Activated naive CD4-positive, alpha-beta T cell treated with anti-CD3 and anti-CD28 coated beads, Interleukin-2, amount 10 ng/mL, durations not matched to agents 7 days and 5 days (primary cell): ENCODE measurements around the gene PDE2A.

Source experiments
- CTCF ChIA-PET: fragments of 350-600 bp; sonication (Branson Sonifier 250); formaldehyde crosslinking; loops from one replicate; lab custom pipeline; 2021; ENCODE audit warnings: antibody characterized with exemption; lab: Charles Lee
- DNase-seq: peaks from one replicate; pipeline ENCODE4 v3.0.0-alpha.2; 2020
- H3K27ac Mint-ChIP-seq: one replicate; pipeline ENCODE4 v1.8.0; 2021; ENCODE audit warnings: mild to moderate bottlenecking, moderate library complexity, mixed read lengths
- H3K27me3 Mint-ChIP-seq: one replicate; pipeline ENCODE4 v1.8.0; 2021; ENCODE audit warnings: mild to moderate bottlenecking, mixed read lengths
- H3K36me3 Mint-ChIP-seq: one replicate; pipeline ENCODE4 v1.8.0; 2021; ENCODE audit warnings: mixed read lengths
- H3K4me1 Mint-ChIP-seq: one replicate; pipeline ENCODE4 v1.8.0; 2021; ENCODE audit warnings: mixed read lengths
- H3K4me3 Mint-ChIP-seq: one replicate; pipeline ENCODE4 v1.8.0; 2021; ENCODE audit warnings: mild to moderate bottlenecking, moderate library complexity, mixed read lengths
- H3K9me3 Mint-ChIP-seq: one replicate; pipeline ENCODE4 v1.8.0; 2021; ENCODE audit warnings: mixed read lengths

The PDE2A gene

DNA sequence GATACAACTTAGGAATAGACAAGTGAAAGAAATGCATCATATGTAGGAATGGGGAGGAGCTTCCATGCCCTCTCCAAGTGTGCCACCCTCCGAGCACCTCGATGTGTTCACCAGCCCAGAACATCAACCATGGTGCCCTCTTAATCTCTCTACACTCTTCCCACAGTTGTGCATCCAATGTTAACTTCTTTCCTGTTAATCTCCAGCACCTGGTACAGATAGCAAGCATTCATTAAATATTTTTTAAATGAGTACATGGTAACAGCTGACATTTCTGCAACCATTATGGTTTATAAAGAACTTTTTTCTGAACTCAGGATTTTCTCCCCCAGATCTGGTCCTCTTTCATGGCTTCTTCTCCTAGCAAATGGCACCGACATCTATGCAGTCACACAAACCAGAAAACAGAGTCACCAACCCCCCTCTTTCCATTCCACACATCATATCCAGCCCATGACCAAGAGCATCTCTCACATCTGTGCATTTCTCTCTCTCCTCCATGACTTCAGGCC, 121.8 kb downstream of the PDE2A start:
- CTCF ChIA-PET: interaction anchor here (1.2 to 5.0 kb wide), 3 partner anchors 71 to 121 kb away, joined by 3 to 44 read pairs (median 10); no protein-coding TSS in a partner anchor
- Mint-ChIP-seq H3K4me3 (no peak overlapping the region), H3K4me1 (peaks cover 9% of the 10 kb centered on the region), H3K9me3 (no peaks in the 10 kb centered on the region), H3K27me3 (peaks cover 33% of the 10 kb centered on the region), H3K36me3 (no peaks in the 10 kb centered on the region), H3K27ac (no peak overlapping the region)
- DNase-seq: no peak

DNA sequence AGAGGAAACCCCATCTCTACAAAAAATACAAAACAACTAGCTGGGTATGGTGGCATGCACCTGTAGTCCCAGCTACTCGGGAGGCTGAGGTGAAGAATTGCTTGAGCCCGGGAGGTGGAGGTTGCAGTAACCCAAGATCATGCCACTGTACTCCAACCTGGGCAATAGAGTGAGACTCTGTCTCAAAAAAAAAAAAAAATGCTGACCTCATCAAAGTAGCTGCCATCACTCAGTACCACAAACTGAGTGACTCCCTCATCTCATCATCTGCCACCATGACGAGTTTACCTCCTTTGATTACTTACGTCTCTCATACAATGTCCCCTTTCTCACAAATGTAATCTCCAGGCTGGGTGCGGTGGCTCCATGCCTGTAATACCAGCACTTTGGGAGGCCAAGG, 122.7 kb downstream of the PDE2A start:
- Mint-ChIP-seq H3K27ac (no peak overlapping the region), H3K9me3 (no peaks in the 10 kb centered on the region), H3K27me3 (peaks cover 39% of the 10 kb centered on the region), H3K36me3 (no peaks in the 10 kb centered on the region), H3K4me1 (peaks cover 9% of the 10 kb centered on the region), H3K4me3 (no peak overlapping the region)
- CTCF ChIA-PET: interaction anchor here (5.0 kb wide), 1 partner anchor 80 kb away, joined by 44 read pairs; no protein-coding TSS in a partner anchor
- DNase-seq: no peak

DNA sequence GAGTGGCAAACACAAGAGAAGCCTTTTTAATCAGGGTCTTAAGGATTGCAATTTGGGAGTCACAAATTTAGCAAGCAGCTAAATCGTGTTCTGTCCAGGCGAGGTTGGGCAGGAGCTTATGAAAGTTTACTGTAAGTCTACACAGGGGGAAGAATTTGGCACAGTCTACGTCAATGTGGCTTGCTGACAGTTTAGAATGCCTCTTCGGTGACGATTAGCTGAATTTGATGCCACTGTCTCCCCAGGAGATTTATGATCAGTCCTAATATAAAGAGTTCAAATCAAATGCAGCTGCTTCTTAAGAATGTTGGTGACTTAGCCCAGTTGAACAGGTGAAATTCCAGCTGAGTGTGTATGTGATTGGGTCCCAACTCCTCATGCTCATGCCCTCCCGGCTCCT, 125.8 kb downstream of the PDE2A start:
- Mint-ChIP-seq H3K9me3 (no peaks in the 10 kb centered on the region), H3K4me1 (peaks cover under 1% of the 10 kb centered on the region), H3K4me3 (no peak overlapping the region), H3K36me3 (no peaks in the 10 kb centered on the region), H3K27me3 (peaks cover 37% of the 10 kb centered on the region), H3K27ac (no peak overlapping the region)
- CTCF ChIA-PET: interaction anchor here (1.0 to 1.7 kb wide), 2 partner anchors 28 to 77 kb away, joined by 3 to 5 read pairs; no protein-coding TSS in a partner anchor
- DNase-seq: no peak

DNA sequence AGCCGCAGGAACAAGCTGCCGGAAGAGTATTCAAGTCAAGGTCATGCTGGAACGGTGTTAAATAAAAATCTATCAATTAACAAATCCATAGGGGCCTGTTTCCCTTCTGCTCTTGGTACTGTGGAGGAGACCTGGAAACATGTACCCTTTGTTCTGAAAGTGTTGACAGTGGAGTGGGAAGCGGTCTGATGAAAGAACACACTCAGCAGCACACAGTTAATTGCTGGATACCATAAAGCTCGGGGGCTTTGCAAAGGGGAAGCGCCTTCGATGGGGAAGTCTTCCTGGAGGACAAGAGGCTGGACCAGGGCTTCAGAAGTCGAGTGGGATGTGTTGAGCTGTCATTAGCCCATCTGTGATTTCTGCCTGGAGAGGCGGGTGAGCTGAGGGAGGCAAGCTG, 127.4 kb downstream of the PDE2A start:
- Mint-ChIP-seq H3K4me1 (no peaks in the 10 kb centered on the region), H3K9me3 (no peaks in the 10 kb centered on the region), H3K4me3 (no peak overlapping the region), H3K27ac (no peak overlapping the region), H3K36me3 (no peaks in the 10 kb centered on the region), H3K27me3 (peaks cover 37% of the 10 kb centered on the region)
- CTCF ChIA-PET: interaction anchor here (1.3 to 1.4 kb wide), 2 partner anchors 43 to 69 kb away, joined by 3 read pairs; no protein-coding TSS in a partner anchor
- no peak for DNase-seq

DNA sequence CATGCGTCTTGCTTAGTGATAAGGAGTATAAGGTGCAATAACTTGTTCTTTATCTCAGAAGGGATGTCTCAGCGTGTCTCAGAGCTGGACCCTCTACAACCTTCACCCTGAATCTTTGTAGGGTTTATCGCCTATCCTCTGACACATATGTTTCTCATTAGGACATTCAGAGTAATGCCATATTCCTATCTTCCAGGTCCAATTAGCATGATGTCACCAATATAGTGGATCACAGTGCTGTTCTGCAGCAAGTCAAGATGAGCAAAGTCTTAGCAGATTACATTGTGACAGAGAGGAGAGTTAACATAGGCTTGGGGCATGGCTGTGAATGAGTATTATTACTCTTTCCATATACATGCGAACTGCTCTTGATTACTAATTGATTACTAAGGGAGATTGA, 129.6 kb downstream of the PDE2A start:
- H3K36me3 Mint-ChIP-seq: no peaks in the 10 kb centered on the region
- DNase-seq: no peak
- peaks cover 51% of the 10 kb centered on the region for H3K27me3 Mint-ChIP-seq
- CTCF ChIA-PET: interaction anchor here (1.2 kb wide), 1 partner anchor 27 kb away, joined by 3 read pairs; no protein-coding TSS in a partner anchor
- no peaks in the 10 kb centered on the region for H3K4me1 Mint-ChIP-seq
- H3K4me3 Mint-ChIP-seq: no peak overlapping the region
- H3K9me3 Mint-ChIP-seq: no peaks in the 10 kb centered on the region
- no peak overlapping the region for H3K27ac Mint-ChIP-seq

DNA sequence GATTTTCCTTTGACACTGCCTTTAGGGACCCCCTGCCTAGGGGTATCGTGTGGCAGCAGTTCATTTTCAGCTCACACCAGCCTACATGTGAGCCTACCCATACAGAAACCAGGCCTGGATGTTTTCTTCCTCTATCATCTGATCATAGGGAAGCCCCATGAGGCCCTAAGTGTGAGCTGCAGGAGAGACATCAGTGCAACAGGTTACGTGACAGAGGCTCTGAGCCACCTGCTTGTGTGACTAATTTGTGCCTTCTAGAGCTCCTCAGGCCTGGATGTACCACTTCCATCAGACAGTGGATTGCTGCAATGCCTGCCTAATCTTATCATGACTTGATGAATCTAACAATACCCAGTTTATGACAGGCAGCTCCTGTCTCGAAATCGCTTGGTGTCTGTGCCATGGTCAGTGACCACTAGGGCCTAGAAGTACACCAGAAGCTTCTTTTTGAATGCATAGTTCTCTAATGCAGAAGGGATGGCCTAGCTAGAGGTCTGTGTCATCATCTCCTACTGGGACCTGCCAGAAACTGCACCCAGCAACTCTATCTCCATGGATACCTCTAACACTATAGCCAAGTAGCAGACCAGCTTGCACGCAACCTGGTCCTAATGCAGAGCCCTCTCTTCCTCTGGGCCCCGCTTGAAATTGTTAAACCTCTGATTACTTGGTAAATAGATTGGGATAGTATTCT, 130.2 kb downstream of the PDE2A start:
- H3K27ac Mint-ChIP-seq: no peak overlapping the region
- no peaks in the 10 kb centered on the region for H3K36me3 Mint-ChIP-seq
- H3K27me3 Mint-ChIP-seq: peaks cover 46% of the 10 kb centered on the region
- no peak overlapping the region for H3K4me3 Mint-ChIP-seq
- H3K4me1 Mint-ChIP-seq: no peaks in the 10 kb centered on the region
- no peak for DNase-seq
- H3K9me3 Mint-ChIP-seq: no peaks in the 10 kb centered on the region
- CTCF ChIA-PET: interaction anchor here (1.2 kb wide), 1 partner anchor 27 kb away, joined by 3 read pairs; no protein-coding TSS in a partner anchor

DNA sequence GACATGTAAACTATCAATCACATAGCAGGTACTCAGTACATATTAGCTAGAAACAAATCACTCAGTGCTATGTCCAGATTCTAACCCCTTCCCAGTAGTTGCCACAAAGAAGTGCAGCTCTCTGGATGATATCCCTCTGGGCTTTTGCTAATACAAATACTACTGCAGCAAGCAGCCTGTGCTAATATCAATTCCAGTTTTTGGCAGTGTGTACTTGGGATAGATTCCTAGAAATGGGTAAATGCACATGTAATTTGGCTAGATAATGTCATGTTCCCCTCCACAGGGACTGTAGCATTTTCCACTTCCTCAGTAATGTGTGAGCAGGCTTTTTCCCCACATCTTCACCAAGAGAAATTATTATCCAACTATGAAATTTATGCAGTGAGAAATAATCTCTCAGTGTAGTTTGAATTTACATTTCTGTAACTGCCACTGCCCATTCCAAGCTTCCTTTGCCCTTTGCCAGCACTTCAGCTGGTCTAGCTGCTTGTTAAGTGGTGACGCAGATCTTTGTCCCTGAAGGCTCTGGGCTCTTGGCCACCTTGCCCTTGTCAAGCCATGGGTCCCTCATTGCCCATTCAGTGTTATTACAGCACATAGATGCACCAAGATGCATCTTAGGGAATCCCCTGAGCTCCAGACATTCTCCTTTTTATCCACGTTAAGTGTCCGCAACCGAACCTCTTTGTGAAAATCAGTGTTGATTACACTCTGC, 132.8 kb downstream of the PDE2A start:
- CTCF ChIA-PET: no interaction called here
- H3K4me3 Mint-ChIP-seq: no peak overlapping the region

DNA sequence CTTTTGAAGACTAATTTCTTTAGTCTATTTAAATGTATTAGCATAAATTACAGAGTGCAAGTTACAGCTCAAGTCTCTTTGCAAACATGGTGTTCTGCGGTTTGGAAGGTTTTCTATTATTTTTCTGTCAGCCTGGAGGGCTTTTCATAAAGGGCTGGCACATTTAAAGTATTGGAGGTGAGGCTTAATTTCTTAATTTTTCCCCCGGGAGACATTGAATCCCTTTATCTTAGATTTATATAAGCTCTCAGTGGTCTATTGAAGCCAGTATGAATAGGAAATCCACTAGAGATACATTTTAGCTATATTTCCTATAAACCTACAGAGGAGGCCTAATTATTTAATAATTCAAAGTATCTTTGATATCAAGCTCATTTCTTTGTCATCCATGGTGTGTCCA, 137.2 kb downstream of the PDE2A start:
- no peak overlapping the region for H3K4me3 Mint-ChIP-seq
- H3K36me3 Mint-ChIP-seq: no peaks in the 10 kb centered on the region
- DNase-seq: no peak
- peaks cover 65% of the 10 kb centered on the region for H3K27me3 Mint-ChIP-seq
- H3K4me1 Mint-ChIP-seq: no peaks in the 10 kb centered on the region
- H3K27ac Mint-ChIP-seq: no peak overlapping the region
- H3K9me3 Mint-ChIP-seq: no peaks in the 10 kb centered on the region
- CTCF ChIA-PET: interaction anchor here (1.1 to 1.5 kb wide), 2 partner anchors 17 to 66 kb away, joined by 4 read pairs; no protein-coding TSS in a partner anchor

More for the DNA sequence above, 132.8 kb downstream of the PDE2A start:
- no peak for DNase-seq
- Mint-ChIP-seq H3K36me3 (no peaks in the 10 kb centered on the region), H3K9me3 (no peaks in the 10 kb centered on the region), H3K27me3 (peaks cover 50% of the 10 kb centered on the region), H3K4me1 (no peaks in the 10 kb centered on the region), H3K27ac (no peak overlapping the region)

DNA sequence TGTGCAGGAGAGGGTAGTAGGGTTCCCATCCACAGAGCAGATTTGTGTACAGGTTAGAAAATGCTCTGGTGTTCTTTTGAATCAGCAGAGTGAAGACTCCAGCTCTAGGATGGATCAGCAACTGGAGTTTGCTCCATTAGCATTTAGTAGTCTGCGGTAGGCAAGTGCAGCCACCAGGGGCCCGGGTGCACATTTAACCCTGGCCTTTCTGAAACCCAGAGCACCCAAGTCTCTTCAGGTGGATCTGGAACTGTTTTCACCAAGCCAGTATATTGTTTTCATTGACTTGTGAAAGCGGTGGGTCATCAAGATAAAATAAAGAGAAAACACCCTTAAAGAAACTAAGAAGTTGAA, 139.1 kb downstream of the PDE2A start:
- H3K27me3 Mint-ChIP-seq: peaks cover 64% of the 10 kb centered on the region
- no peaks in the 10 kb centered on the region for H3K36me3 Mint-ChIP-seq
- CTCF ChIA-PET: interaction anchor here (0.6 kb wide), 1 partner anchor 391 kb away, joined by 3 read pairs; no protein-coding TSS in a partner anchor

DNA sequence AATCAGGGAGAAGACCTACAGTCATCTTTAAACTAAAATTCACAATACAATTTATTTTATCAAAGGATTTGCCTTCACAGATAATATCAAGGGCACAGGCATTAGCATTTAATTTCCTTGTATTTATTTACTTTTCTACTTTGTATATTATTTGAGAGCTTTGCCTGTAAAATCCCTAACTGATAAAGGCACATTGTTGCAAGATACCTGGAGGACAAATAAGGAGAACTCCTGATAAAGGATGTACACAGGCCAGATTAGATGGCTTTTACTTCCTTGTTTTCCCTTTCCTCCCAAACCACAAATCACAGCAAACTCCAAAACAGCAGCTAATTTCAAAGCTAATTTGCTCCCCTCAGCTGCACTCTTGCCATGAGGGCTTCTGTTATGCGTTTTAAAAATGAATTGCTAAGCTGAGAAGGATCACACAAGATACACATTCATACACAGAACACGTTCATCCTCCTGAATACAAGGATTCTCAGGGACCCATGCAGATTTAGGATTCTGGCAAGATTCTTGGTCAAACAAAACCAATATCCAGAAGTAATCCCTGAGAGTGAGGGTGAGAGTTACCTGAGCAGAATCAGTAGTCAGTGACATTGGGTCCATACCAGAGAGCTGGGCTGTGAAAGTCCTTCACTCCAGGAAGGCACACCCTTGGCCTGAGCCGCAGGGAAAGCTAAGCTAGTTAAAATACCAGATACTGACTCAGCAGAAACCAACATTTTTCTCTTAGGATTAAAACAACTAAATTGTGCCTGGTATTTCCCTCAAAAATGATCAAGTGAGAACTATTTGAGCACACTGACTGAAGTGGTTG, 139.6 kb downstream of the PDE2A start:
- Mint-ChIP-seq H3K9me3 (no peaks in the 10 kb centered on the region), H3K27me3 (peaks cover 61% of the 10 kb centered on the region)
- CTCF ChIA-PET: interaction anchor here (0.6 kb wide), 1 partner anchor 390 kb away, joined by 3 read pairs; no protein-coding TSS in a partner anchor

More for the DNA sequence above, 139.1 kb downstream of the PDE2A start:
- DNase-seq: no peak
- Mint-ChIP-seq H3K27ac (no peak overlapping the region), H3K9me3 (no peaks in the 10 kb centered on the region), H3K4me1 (no peaks in the 10 kb centered on the region), H3K4me3 (no peak overlapping the region)

DNA sequence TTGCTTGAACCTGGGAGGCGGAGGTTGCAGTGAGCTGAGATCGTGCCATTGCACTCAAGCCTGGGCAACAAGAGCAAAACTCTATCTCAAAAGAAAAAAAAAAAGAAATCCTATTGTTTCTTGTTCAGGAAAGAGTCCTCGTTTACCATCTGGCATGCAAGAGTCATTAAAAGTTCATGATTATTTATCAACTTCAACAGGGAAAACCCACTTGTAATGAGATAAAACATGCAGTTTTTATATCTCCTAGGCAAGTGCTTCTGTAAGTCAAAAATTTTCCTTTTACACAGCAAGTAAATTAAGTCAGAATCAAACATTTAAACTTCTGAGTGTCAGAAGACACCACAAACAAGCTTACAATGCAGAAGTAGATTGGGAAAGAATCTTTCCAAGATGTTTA, 145.2 kb downstream of the PDE2A start:
- DNase-seq: no peak
- CTCF ChIA-PET: no interaction called here
- H3K27ac Mint-ChIP-seq: no peak overlapping the region
- no peaks in the 10 kb centered on the region for H3K36me3 Mint-ChIP-seq
- no peaks in the 10 kb centered on the region for H3K9me3 Mint-ChIP-seq
- H3K4me3 Mint-ChIP-seq: no peak overlapping the region
- H3K4me1 Mint-ChIP-seq: no peaks in the 10 kb centered on the region
- peaks cover 27% of the 10 kb centered on the region for H3K27me3 Mint-ChIP-seq

More for the DNA sequence above, 139.6 kb downstream of the PDE2A start:
- no peak overlapping the region for H3K4me3 Mint-ChIP-seq
- H3K4me1 Mint-ChIP-seq: no peaks in the 10 kb centered on the region
- DNase-seq: no peak
- no peak overlapping the region for H3K27ac Mint-ChIP-seq
- no peaks in the 10 kb centered on the region for H3K36me3 Mint-ChIP-seq

DNA sequence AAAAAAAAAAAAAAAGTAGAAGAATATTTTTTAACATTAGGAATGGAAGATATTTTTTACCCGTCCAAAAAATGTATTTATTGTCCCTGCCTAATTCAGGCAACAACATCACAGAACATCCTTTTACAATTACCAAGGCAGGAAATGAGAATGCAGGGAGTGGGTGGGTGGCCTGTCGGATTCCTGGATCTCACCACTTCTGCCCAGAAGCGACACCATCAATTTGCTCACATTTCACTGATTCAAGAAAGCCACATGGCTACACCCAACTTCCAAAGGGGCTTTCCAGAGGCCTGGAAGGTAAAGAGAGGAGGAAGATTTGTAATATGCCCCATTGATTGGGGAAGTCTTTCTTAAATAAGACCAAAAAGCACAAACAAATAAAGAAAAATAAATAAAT, 146.1 kb downstream of the PDE2A start:
- no peaks in the 10 kb centered on the region for H3K4me1 Mint-ChIP-seq
- H3K27me3 Mint-ChIP-seq: peaks cover 24% of the 10 kb centered on the region
- no peaks in the 10 kb centered on the region for H3K36me3 Mint-ChIP-seq
- no peak for DNase-seq
- no peak overlapping the region for H3K4me3 Mint-ChIP-seq
- no peaks in the 10 kb centered on the region for H3K9me3 Mint-ChIP-seq
- CTCF ChIA-PET: no interaction called here
- H3K27ac Mint-ChIP-seq: no peak overlapping the region
